ENCODE results near the gene WNT5B.

WNT5B gene

GRCh38 chr12:1630827-1631591, 2.0 kb downstream of the WNT5B start:
- no peak for DNase-seq

DNA sequence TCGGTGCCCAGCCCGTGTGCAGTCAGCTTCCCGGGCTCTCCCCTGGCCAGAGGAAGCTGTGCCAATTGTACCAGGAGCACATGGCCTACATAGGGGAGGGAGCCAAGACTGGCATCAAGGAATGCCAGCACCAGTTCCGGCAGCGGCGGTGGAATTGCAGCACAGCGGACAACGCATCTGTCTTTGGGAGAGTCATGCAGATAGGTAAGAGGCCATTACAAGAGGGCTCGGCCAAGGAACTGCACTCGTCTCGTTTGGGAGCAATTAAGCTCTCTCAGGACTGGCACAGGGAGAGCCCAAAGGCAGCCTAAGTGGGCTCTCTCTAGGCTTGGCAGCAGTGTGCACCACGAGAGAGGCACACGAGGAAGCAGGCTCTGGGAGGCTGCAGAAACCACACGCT, 3.7 kb downstream of the WNT5B start:
- DNase-seq = no peak

- DNase-seq = peak in 1 of 2 donors; percentile 33
Observed at GRCh38 chr12:1633459-1633858, 4.4 kb downstream of the WNT5B start.

DNA sequence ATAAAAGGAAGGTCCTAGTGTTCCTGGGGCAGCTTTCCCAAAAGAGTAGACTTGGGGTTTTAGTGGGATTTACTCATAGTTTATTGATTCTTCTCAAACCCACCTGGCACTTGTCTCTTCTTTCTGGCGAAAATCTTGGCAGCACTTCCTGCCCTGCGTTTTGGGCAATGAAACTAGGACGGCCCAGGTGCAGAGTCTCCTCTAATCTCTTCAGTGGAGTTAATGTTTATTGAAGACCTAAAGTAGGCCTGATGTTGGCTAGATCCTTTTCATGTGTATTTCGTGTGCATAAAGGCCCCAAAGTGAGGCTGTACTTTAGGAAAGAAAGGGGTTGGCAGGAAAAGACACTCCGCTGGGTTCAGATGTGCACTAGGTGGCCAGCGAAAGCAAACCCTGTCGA, 5.1 kb downstream of the WNT5B start:
- no peak for DNase-seq

DNA sequence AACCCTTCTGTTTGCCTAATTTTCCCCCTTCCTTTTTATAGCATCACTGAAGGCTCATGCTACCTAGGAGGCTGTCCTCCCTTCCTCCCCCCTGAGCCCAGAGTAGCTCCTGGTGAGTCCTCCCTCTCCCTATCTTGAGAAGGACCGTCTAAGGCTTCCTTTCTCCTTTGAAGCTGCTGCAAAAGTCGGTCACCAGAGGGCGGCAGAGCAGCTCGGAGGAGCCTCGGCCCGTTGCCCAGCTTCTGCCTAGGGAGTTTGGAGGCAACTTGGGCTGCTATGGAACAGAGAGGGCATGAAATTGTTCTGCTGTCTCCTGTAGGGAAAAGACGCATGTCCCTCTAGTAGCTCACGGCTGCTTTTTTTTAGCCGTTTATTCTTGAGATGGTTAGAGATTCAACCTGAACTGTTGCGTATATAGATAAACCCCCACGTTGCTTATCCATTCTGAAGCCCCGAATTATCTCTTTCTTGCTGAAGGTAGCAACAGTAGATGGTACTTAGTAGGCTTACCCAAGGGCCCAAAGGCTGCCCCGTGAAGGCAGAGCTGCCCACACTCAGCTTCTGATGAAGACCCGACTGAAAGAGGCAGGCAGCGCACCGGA, 5.7 kb downstream of the WNT5B start:
- peak; percentile 69 to 85 for DNase-seq

DNA sequence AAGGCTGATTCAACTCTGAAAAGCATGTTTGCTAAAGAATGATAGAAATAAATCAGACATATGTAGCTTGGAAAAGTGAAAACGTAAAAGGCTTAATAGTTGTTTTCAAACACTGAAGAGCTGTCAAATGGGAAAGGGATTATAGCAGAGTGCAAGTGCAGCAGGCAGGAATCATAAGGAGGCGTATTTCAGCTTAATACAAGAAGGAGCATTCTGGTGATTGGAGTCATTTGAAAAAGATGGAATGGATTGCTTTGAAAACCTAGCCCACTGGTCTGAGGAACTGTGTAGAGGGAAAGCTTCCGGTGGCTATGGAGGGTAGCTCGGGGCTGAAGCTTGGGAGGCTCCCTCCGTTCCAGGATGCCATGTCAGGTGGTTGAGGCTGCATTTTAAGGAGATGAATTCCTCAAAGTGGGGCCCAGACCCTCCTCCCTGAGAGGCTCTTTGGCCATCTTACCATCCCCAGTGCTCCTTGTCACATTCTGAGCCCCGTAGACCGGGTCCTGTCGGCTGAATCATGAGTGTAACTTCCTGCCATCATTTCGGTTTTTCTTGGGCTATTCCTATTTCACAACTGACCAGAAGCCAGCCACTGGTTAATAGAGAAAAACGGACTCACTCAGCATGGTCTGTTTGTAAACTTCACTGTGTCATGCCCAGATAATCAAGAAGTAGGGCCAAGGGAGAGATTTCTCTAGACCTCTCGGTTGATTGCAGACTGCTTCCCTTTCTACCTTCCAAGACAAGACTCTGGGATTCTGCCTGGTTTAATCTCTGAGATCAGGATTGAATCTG, 6.5 kb downstream of the WNT5B start:
- peak; percentile 86 to 88 for DNase-seq

DNA sequence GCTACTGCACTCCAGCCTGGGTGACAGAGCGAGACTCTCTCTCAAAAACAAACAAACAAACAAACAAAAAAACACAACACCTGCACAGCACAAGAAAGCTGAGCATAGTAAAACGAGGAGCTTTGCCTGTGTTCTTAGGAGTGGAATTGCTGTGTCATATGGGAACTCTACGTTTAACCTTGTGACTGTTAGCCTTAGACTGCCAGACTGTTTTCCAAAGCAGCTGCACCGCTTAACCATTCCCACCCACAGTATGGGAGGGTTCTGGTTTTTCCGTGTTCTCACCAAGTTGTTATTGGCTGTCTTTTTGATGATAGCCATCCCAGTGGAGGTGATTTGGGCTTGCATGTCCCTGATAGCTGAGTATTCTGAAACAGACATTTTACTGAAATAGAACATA, 9.2 kb downstream of the WNT5B start:
- DNase-seq = peak; percentile 68 to 79

DNA sequence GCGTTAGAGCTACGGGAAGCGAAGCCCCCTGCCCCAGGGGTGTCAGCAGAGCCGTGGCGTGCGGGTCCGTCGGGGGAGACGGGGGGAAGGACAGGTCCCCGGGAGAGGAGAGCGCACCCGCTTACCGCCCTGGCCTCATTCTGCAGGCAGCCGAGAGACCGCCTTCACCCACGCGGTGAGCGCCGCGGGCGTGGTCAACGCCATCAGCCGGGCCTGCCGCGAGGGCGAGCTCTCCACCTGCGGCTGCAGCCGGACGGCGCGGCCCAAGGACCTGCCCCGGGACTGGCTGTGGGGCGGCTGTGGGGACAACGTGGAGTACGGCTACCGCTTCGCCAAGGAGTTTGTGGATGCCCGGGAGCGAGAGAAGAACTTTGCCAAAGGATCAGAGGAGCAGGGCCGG, 10.5 kb downstream of the WNT5B start:
- no peak for DNase-seq

DNA sequence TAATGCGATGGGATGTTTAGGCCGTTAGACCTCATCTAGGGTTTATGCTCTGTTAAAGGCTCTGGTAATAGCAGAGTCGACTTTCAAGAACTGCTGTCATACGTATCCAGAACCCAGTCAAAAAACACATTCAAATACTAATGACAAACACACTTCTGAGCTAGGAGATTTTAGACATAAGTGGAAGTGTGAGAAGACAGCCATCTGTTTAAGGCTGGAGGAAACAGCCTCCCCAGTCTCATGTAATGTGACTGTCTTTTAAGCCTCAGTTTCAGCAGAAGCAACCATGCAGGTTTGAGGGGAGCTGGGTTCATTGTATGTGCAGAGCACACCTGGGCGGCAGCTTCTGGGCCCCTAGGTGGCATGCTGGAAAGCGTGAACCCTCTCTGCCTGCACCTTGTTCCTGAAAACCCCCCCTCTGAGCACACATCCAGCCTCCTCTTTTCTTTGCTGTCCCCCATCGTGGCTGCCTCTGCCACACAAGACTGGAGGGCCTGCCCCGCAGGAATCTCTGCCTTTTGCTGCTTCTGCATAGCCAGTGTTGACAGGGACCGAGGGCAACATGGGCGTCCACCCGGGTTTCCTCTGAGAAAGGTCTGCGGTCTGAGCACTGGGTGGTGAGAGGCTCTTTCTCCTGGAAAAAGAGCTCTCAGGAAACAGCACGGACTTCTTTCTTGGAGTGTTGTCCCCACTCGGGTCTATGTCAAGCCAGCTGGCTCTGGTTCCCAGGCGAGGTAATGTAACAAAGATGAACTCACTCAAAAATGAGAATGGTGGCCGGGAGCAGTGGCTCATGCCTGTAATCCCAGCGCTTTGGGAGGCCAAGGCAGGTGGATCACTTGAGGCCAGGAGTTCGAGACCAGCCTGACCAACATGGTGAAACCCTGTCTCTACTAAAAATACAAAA, 11.6 kb downstream of the WNT5B start:
- DNase-seq = no peak

DNA sequence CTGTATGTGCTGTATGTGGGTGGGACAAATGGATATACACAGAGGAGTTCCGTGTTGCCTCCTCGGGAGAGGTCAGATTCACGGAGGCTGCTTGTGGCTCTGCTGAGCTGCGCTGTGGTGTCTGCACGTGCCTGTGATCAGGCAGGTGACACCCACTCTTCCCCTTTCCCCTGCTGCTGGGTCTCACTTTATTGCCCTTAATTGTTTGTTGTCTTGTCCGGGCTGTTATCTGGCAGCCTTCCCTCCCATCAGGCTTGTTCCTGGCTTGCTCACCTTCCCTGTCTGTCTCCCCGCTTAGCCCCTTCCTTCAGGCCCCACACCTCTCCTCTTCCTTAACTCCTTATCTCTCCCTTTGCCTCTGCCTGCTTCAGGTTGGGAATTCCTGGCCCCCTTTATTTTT, 13.5 kb downstream of the WNT5B start:
- DNase-seq = no peak

GRCh38 chr12:1643043-1643442, 14.0 kb downstream of the WNT5B start:
- DNase-seq = no peak

GRCh38 chr12:1643905-1644533, 15.0 kb downstream of the WNT5B start:
- DNase-seq = no peak

GRCh38 chr12:1644534-1645438, 15.8 kb downstream of the WNT5B start:
- DNase-seq = no peak

DNA sequence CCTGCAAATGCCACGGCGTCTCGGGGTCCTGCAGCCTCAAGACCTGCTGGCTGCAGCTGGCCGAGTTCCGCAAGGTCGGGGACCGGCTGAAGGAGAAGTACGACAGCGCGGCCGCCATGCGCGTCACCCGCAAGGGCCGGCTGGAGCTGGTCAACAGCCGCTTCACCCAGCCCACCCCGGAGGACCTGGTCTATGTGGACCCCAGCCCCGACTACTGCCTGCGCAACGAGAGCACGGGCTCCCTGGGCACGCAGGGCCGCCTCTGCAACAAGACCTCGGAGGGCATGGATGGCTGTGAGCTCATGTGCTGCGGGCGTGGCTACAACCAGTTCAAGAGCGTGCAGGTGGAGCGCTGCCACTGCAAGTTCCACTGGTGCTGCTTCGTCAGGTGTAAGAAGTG, 16.8 kb downstream of the WNT5B start:
- DNase-seq = no peak

GRCh38 chr12:1646569-1647284, 17.7 kb downstream of the WNT5B start:
- peak; percentile 42 to 56 for DNase-seq

- DNase-seq = no peak
Observed at GRCh38 chr12:1647285-1647669, 18.2 kb downstream of the WNT5B start.

- no peak for DNase-seq
Observed at GRCh38 chr12:1650260-1650977, 21.4 kb downstream of the WNT5B start.

DNA sequence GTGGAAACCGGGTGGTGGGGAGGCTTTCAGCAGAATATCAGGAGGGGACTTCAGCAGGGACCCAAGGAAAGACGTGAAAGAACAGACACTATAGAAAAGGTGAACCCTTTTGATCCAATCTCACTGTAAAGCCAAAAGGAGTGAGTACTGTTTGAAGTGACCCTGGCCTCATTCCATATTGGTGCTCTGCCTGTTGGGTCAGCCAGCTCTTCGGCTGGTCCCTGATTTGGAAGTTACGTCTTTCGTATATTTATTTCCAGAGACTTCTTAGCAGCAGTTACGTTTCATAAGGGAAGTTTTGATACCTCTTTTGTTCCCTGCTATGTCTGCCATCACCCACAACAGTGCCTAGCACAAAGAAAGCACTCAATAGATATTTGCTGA, 21.9 kb downstream of the WNT5B start:
- no peak for DNase-seq

DNA sequence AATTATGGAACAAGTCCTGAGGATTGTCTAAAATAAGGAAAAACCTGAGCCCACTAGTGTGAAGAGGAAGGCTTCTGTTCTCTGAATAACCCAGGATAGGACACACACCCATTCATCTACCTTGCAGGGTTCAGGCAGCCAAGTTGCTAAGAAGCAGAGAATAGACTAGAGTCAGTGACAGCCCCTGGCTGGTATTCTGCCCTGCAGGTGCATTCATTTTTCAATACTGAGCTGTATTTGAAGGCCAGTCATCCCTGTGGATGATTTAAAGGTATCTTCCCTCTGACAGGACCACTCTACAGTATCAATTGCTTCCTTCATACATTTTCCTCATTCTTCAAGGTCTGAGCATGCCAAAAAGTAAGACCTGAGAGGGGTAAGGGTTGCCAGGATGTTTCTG, 22.9 kb downstream of the WNT5B start:
- no peak for DNase-seq

DNA sequence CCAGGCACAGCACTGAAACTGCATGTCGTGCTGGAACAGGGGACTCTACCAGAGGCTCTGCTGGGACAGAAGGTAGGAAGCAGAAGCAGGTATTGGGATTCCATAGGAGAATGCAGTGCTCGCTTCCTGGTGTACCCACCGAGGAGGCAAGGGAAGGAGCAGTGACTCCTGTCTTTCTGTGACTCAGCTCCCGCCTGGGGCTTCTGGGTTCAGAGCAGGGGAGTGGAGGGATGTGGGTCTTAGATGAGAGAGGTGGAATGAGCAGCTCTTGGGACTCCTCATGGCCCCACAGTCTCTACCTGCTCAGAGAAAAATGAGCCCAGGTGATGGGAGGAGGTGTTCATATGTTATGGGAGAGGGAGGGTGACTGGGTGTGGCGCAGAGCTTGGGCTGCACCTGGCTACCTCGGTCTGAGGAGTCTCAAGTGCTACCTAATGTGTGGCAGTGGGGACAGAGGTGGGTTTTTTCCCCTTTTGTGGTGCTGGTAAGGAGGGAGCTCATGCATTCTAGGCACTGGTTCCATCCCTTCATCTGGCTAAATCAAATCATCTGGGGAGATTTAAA, 26.3 kb downstream of the WNT5B start:
- no peak for DNase-seq
